ENCODE results near the gene TTYH3.

DNA sequence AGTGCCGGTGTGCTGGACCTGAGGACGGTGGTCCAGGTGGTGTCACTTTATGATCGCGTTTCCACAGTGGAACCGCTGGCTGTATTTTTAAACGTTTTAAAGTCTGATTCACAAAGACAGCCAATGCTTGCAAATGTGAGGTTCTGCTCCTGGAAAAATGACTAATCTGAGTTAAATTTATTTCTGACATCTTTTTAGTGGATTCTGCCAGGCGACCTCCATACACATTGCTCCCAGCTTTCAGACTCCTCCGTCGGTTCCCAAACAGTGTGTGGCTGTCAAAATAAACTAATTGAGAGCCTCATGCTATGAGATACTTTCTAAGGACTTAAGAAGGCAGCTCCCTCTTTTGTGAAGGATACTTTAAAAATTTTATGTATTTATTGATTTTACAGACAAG, 12.7 kb upstream of the TTYH3 start:
- TF ChIP-seq, protein P1, sequence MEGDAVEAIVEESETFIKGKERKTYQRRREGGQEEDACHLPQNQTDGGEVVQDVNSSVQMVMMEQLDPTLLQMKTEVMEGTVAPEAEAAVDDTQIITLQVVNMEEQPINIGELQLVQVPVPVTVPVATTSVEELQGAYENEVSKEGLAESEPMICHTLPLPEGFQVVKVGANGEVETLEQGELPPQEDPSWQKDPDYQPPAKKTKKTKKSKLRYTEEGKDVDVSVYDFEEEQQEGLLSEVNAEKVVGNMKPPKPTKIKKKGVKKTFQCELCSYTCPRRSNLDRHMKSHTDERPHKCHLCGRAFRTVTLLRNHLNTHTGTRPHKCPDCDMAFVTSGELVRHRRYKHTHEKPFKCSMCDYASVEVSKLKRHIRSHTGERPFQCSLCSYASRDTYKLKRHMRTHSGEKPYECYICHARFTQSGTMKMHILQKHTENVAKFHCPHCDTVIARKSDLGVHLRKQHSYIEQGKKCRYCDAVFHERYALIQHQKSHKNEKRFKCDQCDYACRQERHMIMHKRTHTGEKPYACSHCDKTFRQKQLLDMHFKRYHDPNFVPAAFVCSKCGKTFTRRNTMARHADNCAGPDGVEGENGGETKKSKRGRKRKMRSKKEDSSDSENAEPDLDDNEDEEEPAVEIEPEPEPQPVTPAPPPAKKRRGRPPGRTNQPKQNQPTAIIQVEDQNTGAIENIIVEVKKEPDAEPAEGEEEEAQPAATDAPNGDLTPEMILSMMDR (conservative IDR thresholded peaks at IDR 0.05 in 1 of 2, IDR thresholded peaks at IDR 0.05 in 1 of 2; ENCODE audit: extremely low read depth in 1 of 2, insufficient read depth in 1 of 2, low read depth in 1 of 2, low read length in 2 of 2): no peak
- TF ChIP-seq EZH2 (IDR thresholded peaks at IDR 0.05; ENCODE audit: borderline replicate concordance, low read length): no peak

Measured in mammary epithelial cell (primary cell).